ENCODE results near the gene TMCC2.
"Not testable (repeated sequence)": the region's sequence is repeated elsewhere in the genome, so short reads cannot be mapped to it uniquely, and the experiment has no call there.

The TMCC2 gene

DNA sequence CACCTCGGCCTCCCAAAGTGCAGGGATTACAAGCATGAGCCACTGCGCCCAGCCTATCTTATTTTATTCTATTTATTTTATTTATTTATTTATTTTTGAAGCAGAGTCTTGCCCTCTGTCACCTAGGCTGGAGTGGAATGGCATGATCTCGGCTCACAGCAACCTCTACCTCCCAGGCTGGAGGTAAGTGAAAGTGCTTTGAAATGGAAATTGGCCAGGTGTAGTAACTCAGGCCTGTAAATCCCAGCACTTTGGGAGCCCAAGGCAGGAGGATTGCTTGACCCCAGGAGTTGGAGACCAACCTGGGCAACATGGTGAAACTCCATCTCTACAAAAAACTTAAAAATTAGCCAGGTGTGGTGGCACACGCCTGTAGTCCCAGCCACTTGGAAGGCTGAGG lies 11.2 kb upstream of the TMCC2 start:
- DNase-seq: no peak

DNA sequence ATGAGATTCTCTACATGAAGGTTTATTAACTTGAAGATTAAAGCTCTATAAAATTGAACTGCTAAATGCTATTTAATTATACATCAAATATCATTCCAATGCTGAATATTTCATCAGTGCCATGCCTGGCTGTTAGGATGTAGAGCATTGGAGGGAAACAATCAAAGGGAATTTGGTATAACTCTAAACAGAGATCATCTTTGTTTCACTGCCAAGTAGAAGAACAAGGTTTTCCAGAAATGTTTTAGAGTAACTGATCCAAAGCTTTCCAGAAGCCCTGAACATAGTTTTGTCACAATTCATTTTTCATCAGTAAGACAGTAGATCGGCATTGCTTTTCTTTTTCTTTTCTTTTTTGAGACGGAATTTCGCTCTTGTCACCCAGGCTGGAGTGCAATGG lies 10.3 kb upstream of the TMCC2 start:
- DNase-seq: no peak

GRCh38 chr1:205220421-205220820 lies 7.3 kb upstream of the TMCC2 start:
- DNase-seq: no peak

DNA sequence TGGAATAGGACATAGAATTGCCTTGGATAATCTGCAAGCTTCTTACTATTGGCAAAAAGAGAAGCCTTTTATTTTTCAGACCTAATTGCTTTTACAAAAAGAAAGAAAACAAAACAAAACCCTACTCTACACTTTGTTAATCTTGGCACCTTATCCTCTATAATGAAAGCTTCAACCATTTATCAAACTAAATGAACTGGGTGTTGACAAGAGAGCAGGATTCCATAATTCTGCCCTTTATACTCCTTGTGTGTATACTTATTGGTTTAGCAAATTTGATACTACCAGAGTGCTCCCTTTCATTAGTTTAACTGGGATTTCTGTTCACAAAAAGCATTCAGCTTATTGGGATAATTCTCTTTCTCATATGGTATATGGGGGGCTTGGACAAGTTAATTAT lies 3.0 kb upstream of the TMCC2 start:
- DNase-seq: no peak

DNA sequence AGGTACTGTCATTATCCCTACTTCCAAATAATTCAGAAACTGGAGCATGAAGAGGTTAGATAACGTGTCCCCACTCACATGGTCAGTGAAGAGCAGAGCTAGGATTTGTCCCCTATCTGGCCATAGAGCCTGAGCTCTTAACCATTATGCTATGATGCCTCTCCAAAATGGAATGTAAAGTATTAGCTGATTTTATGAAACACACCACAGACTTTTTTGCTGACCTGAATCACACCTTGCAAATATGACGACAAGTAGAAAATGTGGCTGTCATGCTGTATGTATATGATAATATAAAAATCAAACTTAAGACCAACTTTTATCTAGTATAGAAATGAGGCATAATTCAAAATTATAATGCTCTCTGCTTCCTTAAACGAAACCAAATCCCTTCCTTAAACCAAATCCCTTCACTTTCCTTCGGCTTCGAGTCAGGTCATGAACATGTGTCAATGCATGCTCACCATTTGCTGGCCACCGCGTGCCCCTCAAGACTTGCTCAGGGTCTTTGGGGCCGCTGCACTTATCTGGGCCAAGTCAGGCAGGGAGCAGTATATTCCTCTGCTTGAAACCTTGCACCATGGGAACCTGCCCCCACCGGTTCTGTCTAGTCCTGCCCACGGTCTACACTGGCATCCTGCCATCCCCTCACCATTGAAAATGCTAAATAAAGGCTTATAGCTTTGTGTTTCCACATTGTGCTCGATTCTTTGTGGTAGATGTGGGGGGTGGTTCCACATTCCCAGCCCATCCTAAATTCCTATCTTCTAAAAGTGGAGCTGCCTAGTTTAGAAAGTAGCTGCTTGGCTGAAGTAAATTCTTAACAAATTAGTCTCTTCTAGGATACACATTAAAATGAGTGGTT lies 1.6 kb upstream of the TMCC2 start:
- peak; percentile 85 for DNase-seq

DNA sequence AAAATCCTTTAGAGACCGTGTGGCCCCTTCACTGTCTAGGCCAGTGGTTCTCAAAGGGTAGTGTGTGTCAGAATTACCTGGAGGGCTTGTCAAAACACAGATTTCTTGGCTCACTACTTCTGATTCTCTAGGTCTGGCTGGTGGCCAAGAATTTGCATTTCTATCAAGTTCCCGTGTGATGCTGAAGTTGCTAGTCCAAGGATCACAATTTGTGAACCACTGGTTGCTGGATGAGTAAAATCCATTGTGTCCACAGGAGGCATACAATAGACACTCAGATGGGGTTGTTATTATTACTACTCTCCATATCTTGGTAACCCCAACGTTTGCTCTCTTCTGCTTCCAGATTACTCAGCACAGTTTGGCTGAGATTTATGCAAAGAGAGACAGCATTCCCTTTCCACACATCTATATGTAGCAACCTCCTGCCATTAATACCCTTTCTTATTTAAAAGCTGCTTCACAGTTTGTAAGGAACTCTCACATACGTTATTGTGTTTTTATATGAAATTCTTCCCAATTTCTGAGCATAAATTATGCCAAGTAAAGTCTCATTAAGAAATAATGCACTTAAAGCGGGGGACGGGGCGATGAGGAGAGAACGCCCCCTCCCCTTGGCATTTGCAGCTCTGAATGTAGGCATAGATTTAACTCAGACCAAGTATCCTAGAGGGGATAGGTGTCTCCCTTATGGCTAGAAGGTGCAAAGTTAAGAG lies 720 bp upstream of the TMCC2 start:
- DNase-seq: peak; percentile 72

GRCh38 chr1:205228093-205228521 lies 361 bp downstream of the TMCC2 start:
- no peak for DNase-seq

DNA sequence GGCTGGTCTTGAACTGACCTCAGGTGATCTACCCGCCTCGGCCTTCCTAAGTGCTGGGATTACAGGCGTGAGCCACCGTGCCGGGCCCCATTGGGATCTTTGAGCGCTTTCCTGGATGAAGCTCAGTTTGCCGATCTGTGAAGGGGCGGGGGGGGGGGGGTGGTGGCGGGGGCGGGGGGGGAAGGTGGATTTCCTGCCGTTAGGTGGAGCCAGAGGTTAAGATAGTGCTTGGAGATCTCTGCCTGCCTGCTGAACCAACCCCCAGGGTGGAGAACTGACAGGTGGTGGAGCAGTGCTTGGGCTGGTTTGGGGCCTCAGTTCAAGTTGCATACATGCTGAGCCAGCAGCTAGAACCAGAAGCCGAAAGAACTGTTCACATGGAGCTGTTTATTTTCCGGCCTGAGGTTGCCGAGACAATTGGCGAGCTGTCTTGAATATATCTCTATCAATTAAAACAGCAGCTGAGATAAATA lies 1.7 kb downstream of the TMCC2 start:
- DNase-seq: peak; percentile 49

- no peak for DNase-seq
Observed at GRCh38 chr1:205229916-205230700, 2.4 kb downstream of the TMCC2 start.

GRCh38 chr1:205230982-205231381 lies 3.2 kb downstream of the TMCC2 start:
- no peak for DNase-seq

DNA sequence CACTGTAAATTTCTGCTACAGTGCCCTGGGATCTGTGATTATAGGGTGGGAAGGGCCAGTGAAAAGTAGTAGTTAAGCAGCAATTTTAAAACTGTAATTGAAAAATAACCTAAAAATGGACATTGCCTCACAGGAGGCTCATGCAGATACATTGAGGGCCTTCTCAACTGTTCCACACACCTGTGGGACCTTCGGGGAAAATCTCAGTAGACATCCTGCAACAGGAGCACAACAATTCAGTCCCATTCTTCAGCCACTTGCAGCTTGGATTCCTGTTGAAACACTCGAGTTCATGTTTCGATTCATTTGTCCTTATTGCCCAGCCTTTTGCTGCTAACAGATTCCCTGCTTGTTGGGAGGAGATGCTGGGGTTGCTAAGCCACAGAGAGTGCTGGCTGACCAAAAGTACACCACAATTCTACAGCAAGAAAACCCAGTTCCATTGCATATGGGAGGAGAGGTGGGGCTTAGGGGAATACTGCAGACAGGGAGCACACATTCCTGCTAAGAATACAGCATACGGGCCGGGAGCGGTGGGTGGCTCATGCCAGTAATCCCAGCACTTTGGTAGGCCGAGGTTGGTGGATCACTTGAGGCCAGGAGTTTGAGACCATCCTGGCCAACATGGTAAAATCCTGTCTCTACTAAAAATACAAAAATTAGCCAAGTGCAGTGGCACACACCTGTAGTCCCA lies 4.5 kb downstream of the TMCC2 start:
- no peak for DNase-seq

- DNase-seq: no peak
Observed at GRCh38 chr1:205232945-205233397, 5.2 kb downstream of the TMCC2 start.

GRCh38 chr1:205233986-205234385 lies 6.2 kb downstream of the TMCC2 start:
- not testable (repeated sequence) for DNase-seq

- DNase-seq: no peak
Observed at GRCh38 chr1:205235951-205236350, 8.2 kb downstream of the TMCC2 start.

GRCh38 chr1:205236526-205236925 lies 8.8 kb downstream of the TMCC2 start:
- no peak for DNase-seq

- DNase-seq: no peak
Observed at GRCh38 chr1:205236951-205237475, 9.3 kb downstream of the TMCC2 start.

DNA sequence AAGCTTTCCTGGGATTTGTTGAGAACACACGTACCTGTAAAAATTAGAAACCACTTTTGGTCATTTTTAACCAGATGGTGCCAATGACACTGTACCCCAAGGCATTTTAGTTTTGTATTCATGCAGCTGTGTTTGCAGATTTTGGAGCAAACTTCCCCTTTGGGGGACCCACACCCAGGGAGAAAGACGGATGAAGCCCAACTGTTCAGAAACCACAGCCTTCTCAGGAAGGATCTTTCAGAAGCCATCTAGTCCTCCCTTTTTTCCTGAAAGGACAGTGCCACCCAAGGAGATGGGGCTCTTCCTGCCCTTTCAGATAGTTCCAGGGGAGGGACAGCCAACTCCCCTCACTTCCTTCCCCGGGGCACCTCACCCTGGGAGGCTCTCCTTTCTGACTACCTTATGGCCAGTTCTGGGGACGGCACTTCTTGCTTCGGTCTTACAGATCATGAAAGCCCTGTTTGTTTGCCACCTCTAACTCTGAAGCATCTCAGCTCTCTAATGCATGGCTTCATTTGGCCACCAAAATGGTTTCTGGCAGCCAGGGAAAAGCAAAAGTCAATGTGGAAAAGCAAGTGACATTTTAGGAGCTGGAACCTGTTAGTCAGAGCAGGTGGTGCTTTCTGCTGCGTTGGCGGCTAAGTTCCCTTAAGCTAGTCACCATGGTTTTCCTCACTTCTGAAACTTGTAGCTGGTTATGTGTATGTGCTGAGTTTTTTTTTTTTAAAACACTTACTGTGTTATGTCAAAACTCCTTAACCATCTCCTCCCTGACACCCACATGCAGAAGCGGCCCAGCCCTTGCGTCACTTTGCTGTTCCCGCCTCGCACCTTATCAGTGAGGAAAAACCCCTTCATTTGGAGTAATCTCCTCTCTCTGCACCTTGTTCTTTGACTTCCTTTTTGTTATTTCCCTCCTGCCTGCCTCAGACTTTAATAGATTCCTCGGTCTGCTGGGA lies 10.1 kb downstream of the TMCC2 start:
- no peak for DNase-seq

DNA sequence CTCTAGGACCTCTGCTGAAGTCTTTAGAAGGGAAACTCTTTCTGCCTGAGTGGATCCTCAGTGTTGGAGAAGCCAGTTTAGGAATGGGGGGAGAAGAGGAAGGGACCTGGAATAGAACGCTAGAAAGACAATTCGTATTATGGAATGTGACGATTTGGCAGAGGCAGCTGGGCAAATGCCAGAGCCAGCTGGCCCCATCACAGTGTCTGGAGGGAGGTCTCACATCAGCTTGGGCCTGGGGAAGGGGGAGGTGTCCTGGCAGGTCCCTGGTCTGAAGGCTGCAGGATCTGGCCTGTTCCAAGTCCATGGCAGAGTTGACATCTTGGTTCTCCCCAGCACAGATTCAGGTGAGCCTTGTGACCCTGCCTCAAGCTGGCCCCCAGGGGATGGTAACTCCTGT lies 11.3 kb downstream of the TMCC2 start:
- DNase-seq: no peak

DNA sequence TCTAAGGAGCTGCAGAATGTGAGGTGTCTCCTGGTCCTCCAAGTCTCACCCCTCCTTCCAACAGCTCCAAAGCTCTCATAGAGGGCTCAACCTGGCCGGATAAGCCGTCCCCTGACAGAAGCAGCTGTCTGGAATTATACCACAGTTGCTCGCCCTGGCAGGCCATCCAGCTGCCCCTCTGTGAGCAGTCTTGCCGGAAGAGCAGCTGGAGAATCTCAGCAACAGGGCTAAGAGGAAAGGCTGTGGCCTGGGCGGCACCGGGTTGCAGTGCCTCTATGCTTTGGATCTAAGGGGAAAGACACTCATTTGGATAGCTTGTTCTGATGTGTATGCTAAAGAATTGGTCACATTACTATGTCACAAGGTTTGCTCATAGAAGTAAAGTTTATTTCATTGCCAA lies 12.4 kb downstream of the TMCC2 start:
- no peak for DNase-seq

DNA sequence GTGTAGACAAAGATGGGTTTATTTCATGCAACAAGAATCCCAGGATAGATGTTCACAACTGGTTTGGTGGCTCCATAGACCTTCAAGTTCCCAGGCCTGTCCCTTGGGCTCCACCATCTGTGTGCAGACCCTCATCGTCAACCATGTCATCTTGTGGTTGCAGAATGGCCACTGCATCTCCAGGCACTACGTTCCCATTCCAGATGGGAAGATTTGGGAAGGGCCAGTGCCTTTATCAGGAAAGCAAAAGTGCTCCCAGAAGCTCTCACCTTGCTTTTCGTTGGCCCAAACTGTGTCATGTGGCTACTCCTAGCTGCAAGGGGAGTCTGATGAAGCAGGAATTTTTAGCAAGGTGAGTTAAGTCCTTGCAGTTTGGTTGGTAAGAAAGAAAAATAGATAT lies 12.8 kb downstream of the TMCC2 start:
- no peak for DNase-seq

GRCh38 chr1:205241366-205242030 lies 13.8 kb downstream of the TMCC2 start:
- DNase-seq: no peak
